Neutrophil (primary cell): Measurements from ENCODE around the gene MOV10.
"Not testable (repeated sequence)": the region's sequence is repeated elsewhere in the genome, so short reads cannot be mapped to it uniquely, and the experiment has no call there.

Experiments
- H3K27ac ChIP-seq: fragments of 200-600 bp; sonication (generic); 2 replicates; pipeline ENCODE4 v1.5.1; 2016; ENCODE audit warnings: mild to moderate bottlenecking, moderate library complexity
- H3K27me3 ChIP-seq: fragments of 200-600 bp; sonication (generic); 2 replicates; pipeline ENCODE4 v1.6.0; 2016; ENCODE audit warnings: mild to moderate bottlenecking
- H3K36me3 ChIP-seq: fragments of 200-600 bp; sonication (generic); 2 replicates; pipeline ENCODE4 v1.5.1; 2017
- H3K4me1 ChIP-seq, 2 experiments: fragments of 200-600 bp in 1 of 2; sonication (generic) in 1 of 2; 1 replicate in 1 of 2; 2 replicates in 1 of 2; pipeline versions ENCODE4 v1.5.1 to v1.6.1; 2013 to 2016; ENCODE audit warnings: low read depth in 1 of 2, low read length in 1 of 2, mild to moderate bottlenecking in 1 of 2, moderate library complexity in 1 of 2; ENCODE audit not compliant: control insufficient read depth in 1 of 2, insufficient read depth in 1 of 2
- H3K4me3 ChIP-seq, 2 experiments: fragments of 200-600 bp in 1 of 2; sonication (generic) in 1 of 2; 1 replicate in 1 of 2; 2 replicates in 1 of 2; pipeline ENCODE4 v1.5.1; 2013 to 2016; ENCODE audit warnings: low read depth in 1 of 2, low read length in 1 of 2, mild to moderate bottlenecking in 1 of 2, moderate library complexity in 1 of 2
- H3K9me3 ChIP-seq: fragments of 200-600 bp; sonication (generic); 2 replicates; pipeline ENCODE4 v1.5.1; 2016
- CTCF ChIP-seq: fragments of 200-600 bp; sonication (generic); IDR thresholded peaks from 2 replicates; pipeline ENCODE4 v1.5.1; 2016; ENCODE audit warnings: antibody characterized with exemption

Gene MOV10

GRCh38 chr1:112637254-112638109 is 37.0 kb upstream of the MOV10 start:
- TF ChIP-seq CTCF, result no peak
- Histone ChIP-seq H3K9me3 (no peaks in the 10 kb centered on the region), H3K36me3 (peaks cover 7% of the 10 kb centered on the region), H3K4me1 (peaks cover 7 to 33% of the 10 kb centered on the region in 2 experiments), H3K4me3 (no peak overlapping the region), H3K27ac (peak overlapping the region; percentile 68), H3K27me3 (no peaks in the 10 kb centered on the region)

GRCh38 chr1:112638110-112638428 is 36.4 kb upstream of the MOV10 start:
- Histone ChIP-seq H3K4me3 (no peak overlapping the region), H3K27ac (peak overlapping the region; percentile 68), H3K9me3 (no peaks in the 10 kb centered on the region), H3K36me3 (peaks cover 9% of the 10 kb centered on the region), H3K27me3 (no peaks in the 10 kb centered on the region), H3K4me1 (peaks cover 7 to 31% of the 10 kb centered on the region in 2 experiments)
- no peak for TF ChIP-seq CTCF

- H3K27ac ChIP-seq, H3K27me3 ChIP-seq, H3K9me3 ChIP-seq, H3K4me3 ChIP-seq: not testable (repeated sequence)
- Histone ChIP-seq H3K36me3 (peaks cover 22% of the 10 kb centered on the region), H3K4me1 (peaks cover 7 to 27% of the 10 kb centered on the region in 2 experiments)
Observed at GRCh38 chr1:112640437-112640836, 34.0 kb upstream of the MOV10 start.

DNA sequence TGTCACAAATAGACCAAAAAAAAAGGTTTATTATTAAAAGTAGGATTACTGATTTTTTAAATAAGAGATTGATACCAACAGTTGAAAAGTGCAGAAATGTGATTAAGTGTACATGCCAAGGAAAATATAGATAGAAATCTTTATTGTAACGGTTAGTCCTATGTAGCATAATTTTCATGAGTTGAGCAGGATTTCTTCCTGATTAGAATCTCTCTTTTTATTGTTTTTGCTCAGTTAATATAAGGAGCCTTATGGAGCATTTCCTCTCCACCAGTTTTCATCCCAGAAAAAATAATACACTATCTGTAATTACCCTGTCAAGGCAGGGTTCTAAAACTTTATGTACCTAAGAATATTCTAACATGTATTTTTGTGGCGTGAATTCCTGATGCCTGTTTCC is 31.4 kb upstream of the MOV10 start:
- H3K9me3 ChIP-seq, result no peaks in the 10 kb centered on the region
- H3K36me3 ChIP-seq, result peaks cover 33% of the 10 kb centered on the region
- TF ChIP-seq CTCF, result no peak
- peaks cover 0 to 1% of the 10 kb centered on the region in 2 experiments for H3K4me1 ChIP-seq
- no peak overlapping the region for H3K27ac ChIP-seq
- no peak overlapping the region for H3K4me3 ChIP-seq
- no peaks in the 10 kb centered on the region for H3K27me3 ChIP-seq

GRCh38 chr1:112646225-112646624 is 28.2 kb upstream of the MOV10 start:
- no peaks in the 10 kb centered on the region for H3K4me1 ChIP-seq
- H3K9me3 ChIP-seq, result no peaks in the 10 kb centered on the region
- H3K36me3 ChIP-seq, result peaks cover 60% of the 10 kb centered on the region
- H3K4me3 ChIP-seq, result no peak overlapping the region
- no peak for TF ChIP-seq CTCF
- H3K27me3 ChIP-seq, result no peaks in the 10 kb centered on the region
- H3K27ac ChIP-seq, result peak overlapping the region; percentile 13

DNA sequence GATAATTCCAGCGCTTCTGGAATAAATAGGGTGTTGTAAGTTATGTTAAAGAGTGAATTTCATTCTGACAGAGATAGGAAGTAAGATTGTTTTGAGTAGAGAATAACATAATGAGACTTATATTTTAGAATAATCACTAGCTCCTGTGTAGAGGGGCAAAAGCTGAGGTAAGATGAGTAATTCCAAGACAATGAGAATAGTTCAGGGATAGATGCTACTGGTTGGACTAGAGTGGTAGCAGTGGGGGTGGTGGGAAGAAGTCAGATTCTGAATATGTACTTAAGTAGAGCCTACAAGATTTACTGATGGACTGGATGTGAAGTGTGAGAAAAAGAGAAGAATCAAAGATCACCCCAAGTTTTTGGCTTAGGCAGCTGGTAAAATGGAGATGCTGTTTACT is 23.3 kb upstream of the MOV10 start:
- H3K27ac ChIP-seq, result peak overlapping the region; percentile 37
- no peaks in the 10 kb centered on the region for H3K9me3 ChIP-seq
- peaks cover 85% of the 10 kb centered on the region for H3K36me3 ChIP-seq
- no peaks in the 10 kb centered on the region for H3K27me3 ChIP-seq
- no peaks in the 10 kb centered on the region for H3K4me1 ChIP-seq
- no peak overlapping the region for H3K4me3 ChIP-seq
- TF ChIP-seq CTCF, result no peak
